Upper lobe of left lung (tissue), 4 donors: ENCODE measurements around the gene CHST13.

Source experiments
- CTCF ChIP-seq, 6 experiments: fragments of 450-650 bp in 4 of 6; fragments of 200-600 bp in 2 of 6; sonication (generic) in 2 of 6; IDR thresholded peaks; one replicate each; pipeline ENCODE4 v1.5.1; 2016 to 2019; ENCODE audit warnings: antibody characterized with exemption in 6 of 6
- POLR2A ChIP-seq, 4 donors: fragments of 450-650 bp; IDR thresholded peaks; one replicate each; pipeline ENCODE4 v1.5.1; 2016 to 2017; ENCODE audit warnings: antibody characterized with exemption in 4 of 4, mild to moderate bottlenecking in 2 of 4

- TF ChIP-seq POLR2A (IDR thresholded peaks at IDR 0.05): peak in 3 of 4 donors; percentile 72 to 94 (median 86)
- peak in 5 of 6 experiments; percentile 30 to 75 (median 57) for TF ChIP-seq CTCF (IDR thresholded peaks at IDR 0.05)
These were observed 48.4 kb upstream of the CHST13 start, which contains the start of gene ZXDC for GRCh38 chr3:126475413-126476114.
